Mucosa of descending colon (tissue), 3 donors: ENCODE measurements around the gene UGT1A10. TPM values are rescaled to one million over a fixed set of nuclear protein-coding genes. Genes with fewer than 3 reads are reported as not detected.
"Not testable (repeated sequence)": the region's sequence is repeated elsewhere in the genome, so short reads cannot be mapped to it uniquely, and the experiment has no call there.

Source experiments
- ATAC-seq: fragments of 200-7000 bp; cut with Tn5 transposase; one replicate; pipeline ENCODE4 v1.9.1; 2020; ENCODE audit warnings: mild to moderate bottlenecking, moderate library complexity
- DNase-seq, 3 donors: peaks; one replicate each; pipeline ENCODE4 v3.0.0-alpha.2; 2020
- H3K36me3 ChIP-seq: fragments of 200-600 bp; one replicate; pipeline ENCODE4 v1.8.0; 2021; ENCODE audit warnings: low read depth, mild to moderate bottlenecking
- H3K4me1 ChIP-seq: fragments of 200-600 bp; one replicate; pipeline ENCODE4 v1.8.0; 2021; ENCODE audit warnings: low read depth, mild to moderate bottlenecking
- H3K4me3 ChIP-seq: fragments of 200-600 bp; one replicate; pipeline ENCODE4 v1.8.0; 2021; ENCODE audit warnings: mild to moderate bottlenecking
- H3K9me3 ChIP-seq: fragments of 200-600 bp; one replicate; pipeline ENCODE4 v1.8.0; 2021; ENCODE audit warnings: mild to moderate bottlenecking
- intact Hi-C, 2 donors: fragments of 100-400 bp; cut with DNase I in 1 of 2; cut with micrococcal nuclease in 1 of 2; formaldehyde crosslinking; loops; one replicate each; pipeline versions ENCODE4 v1.11.0 to v1.11.1; 2022; cut with DNase I, micrococcal nuclease
- long read RNA-seq, 2 donors: library from polyadenylated mRNA; unstranded; transcript quantifications; one replicate each; pipeline ENCODE4 v2.0.0, GENCODE V29; 2019 to 2021
- total RNA-seq, 3 donors: library from RNA; stranded (reverse); fragmentation: NEBNext Ultra II Directional in 2 of 3; extraction: Animal tissue kit (Norgen Biotek cat#: 25700) in 2 of 3; gene quantifications; one replicate each; pipeline versions ENCODE4 v1.2.1 to v1.2.4, GENCODE V29; 2021 to 2023
- TF ChIP-seq, protein P1 (sequence below): fragments of 200-600 bp; IDR thresholded peaks from one replicate; pipeline ENCODE4 v1.8.0; 2022; ENCODE audit warnings: antibody characterized with exemption, mild to moderate bottlenecking
- donor health status: DM: no; HTN: no; CAD: no; lungs with moderate emphysema.
- donor health status: DM: no; HTN: no; CAD: no.
- donor health status: DM: no; HTN: yes; CAD: no.

UGT1A10 gene
- total RNA-seq, result 100 to 1,000 TPM in 1 of 3 donors, 10 to 100 TPM in 2; 42.0 to 116 (median 43.9) TPM
- long read RNA-seq, donor 1, partial matches to known transcripts, result 2 of 29 reads
- long read RNA-seq, donor 1, other reads (novel, unspliced or antisense), result 27 of 29 reads
- long read RNA-seq, donor 2, partial matches to known transcripts, result 0 of 2 reads
- long read RNA-seq, donor 2, other reads (novel, unspliced or antisense), result 1 of 2 reads

DNA sequence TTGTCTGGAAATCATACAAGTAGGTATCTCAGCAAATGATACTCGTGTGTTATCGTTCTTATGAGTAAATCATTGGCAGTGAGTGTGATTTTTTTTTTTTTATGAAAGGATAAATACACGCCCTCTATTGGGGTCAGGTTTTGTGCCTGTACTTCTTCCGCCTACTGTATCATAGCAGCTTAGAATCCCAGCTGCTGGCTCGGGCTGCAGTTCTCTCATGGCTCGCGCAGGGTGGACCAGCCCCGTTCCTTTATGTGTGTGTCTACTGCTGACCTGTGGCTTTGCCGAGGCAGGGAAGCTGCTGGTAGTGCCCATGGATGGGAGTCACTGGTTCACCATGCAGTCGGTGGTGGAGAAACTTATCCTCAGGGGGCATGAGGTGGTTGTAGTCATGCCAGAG is at the start of gene UGT1A10:
TSS of gene UGT1A10 (plus strand) at position 143 of the 400 bp plus-strand sequence. CDS start at position 218, 75 bp downstream.
- H3K9me3 ChIP-seq, H3K36me3 ChIP-seq, intact Hi-C loops, H3K4me3 ChIP-seq, H3K4me1 ChIP-seq: not testable (repeated sequence)
- peak; percentile 77 to 83 (median 78) for DNase-seq
- ATAC-seq, result peak; percentile 96

DNA sequence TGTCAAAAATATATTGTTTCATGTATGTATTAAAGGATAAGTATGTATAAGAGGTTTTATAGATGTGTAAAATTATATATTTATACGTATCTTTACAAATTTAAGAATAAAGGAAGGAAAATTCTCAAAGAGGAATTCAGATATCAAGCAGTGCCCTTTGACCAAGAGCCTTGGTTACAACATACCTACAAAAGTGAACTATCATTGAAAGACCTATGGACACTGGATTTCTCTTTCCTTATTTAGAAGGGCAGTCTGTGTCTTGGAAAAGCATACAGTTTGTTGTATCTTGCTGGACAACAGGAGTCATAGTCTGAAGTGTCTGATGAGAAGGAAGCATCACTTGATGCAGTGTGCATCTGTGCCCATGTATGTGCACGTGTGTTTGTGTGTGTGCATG is 47.8 kb upstream of the UGT1A10 start:
- H3K4me3 ChIP-seq, result no peak overlapping the region
- intact Hi-C loops, result no loop called here
- no peaks in the 10 kb centered on the region for H3K9me3 ChIP-seq
- no peaks in the 10 kb centered on the region for H3K36me3 ChIP-seq
- no peaks in the 10 kb centered on the region for H3K4me1 ChIP-seq
- ATAC-seq (peak; percentile 34), DNase-seq (no peak)
- TF ChIP-seq, protein P1, sequence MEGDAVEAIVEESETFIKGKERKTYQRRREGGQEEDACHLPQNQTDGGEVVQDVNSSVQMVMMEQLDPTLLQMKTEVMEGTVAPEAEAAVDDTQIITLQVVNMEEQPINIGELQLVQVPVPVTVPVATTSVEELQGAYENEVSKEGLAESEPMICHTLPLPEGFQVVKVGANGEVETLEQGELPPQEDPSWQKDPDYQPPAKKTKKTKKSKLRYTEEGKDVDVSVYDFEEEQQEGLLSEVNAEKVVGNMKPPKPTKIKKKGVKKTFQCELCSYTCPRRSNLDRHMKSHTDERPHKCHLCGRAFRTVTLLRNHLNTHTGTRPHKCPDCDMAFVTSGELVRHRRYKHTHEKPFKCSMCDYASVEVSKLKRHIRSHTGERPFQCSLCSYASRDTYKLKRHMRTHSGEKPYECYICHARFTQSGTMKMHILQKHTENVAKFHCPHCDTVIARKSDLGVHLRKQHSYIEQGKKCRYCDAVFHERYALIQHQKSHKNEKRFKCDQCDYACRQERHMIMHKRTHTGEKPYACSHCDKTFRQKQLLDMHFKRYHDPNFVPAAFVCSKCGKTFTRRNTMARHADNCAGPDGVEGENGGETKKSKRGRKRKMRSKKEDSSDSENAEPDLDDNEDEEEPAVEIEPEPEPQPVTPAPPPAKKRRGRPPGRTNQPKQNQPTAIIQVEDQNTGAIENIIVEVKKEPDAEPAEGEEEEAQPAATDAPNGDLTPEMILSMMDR, result no peak

DNA sequence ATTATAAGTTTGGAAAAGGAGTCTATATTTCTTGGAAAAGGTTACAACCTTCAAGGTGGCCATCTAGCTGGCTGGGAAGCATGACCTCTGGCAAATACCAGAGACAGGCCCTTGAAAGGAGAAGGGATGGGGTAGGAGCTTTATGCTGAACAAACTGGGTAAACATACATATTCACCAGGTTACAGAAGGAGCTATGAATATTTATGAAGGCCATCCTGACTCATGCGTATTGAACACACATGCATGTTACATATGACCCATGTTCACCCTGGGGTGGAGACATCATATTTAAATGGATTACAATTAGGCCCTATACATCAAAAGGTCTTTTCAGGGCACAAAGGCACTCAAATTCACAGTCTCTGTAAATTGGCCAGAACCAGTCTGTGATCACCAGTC is 43.5 kb upstream of the UGT1A10 start:
- ATAC-seq, H3K4me3 ChIP-seq, intact Hi-C loops, H3K4me1 ChIP-seq, DNase-seq, H3K36me3 ChIP-seq, H3K9me3 ChIP-seq: not testable (repeated sequence)

DNA sequence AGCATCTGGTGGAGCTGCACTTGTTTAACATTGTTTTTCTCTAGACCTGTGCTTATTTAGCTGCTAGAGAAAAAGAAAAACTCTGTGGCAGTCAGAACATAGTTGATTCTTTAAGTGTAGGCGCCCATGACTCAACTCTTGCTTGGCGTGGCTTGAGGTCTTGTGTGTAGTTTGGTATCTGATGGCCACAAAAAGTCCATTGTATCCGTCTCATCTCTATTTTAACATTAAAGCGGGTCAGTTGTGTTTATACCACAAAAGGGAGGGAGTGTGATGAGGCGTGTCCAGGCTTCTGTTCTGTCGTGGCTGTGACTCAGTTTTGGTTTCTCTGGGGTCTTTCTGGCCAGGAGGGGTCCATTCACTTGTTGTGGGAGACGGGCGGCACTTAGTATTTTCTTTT is 43.0 kb upstream of the UGT1A10 start:
- H3K9me3 ChIP-seq, result no peaks in the 10 kb centered on the region
- DNase-seq (no peak), ATAC-seq (no peak)
- TF ChIP-seq, protein P1, result no peak
- peaks cover 6% of the 10 kb centered on the region for H3K4me1 ChIP-seq
- no peaks in the 10 kb centered on the region for H3K36me3 ChIP-seq
- intact Hi-C loops, result no loop called here
- no peak overlapping the region for H3K4me3 ChIP-seq

DNA sequence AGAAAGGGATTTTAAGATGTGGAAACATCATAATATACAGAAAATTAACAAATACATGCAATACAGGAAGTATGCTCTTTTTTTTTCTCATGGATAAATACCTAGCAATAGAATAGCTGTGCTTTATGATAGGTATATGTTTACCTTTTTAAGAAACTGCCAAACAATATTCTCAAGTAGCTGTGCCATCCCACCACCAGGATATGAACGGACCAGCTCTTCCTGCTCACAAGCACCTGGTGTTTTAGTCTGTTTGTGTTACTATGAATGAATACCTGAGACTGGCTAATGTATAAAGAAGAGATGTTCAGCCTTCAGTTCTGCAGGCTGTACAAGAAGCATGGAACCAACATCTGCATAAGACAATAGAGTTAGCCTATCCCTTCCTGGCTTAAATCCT is 38.7 kb upstream of the UGT1A10 start:
- no peaks in the 10 kb centered on the region for H3K9me3 ChIP-seq
- TF ChIP-seq, protein P1, result no peak
- DNase-seq (no peak), ATAC-seq (peak; percentile 68)
- peaks cover 8% of the 10 kb centered on the region for H3K4me1 ChIP-seq
- no peaks in the 10 kb centered on the region for H3K36me3 ChIP-seq
- no peak overlapping the region for H3K4me3 ChIP-seq
- intact Hi-C loops, result no loop called here

DNA sequence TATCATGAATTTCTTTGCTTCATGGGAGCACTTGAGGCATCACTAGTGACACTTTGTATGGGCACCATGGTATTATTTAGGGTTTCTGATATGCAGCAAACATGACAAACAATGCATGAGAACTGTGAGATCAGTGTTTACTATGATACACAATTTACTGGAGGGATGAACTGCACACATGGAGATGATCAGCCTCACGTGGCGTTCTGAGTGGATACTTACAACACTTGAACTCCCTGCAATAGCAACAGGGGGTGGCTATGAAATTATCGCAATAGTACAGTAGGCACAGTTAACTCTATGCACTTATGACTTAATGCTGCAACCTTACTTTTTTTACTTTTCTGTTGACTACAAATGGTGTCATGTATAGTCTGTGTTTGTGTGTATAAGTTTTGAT is 37.3 kb upstream of the UGT1A10 start:
- Histone ChIP-seq H3K36me3 (no peaks in the 10 kb centered on the region), H3K4me1 (peaks cover 8% of the 10 kb centered on the region), H3K4me3 (no peak overlapping the region), H3K9me3 (no peaks in the 10 kb centered on the region)
- DNase-seq (no peak), ATAC-seq (no peak)
- TF ChIP-seq, protein P1, result no peak
- intact Hi-C loops, result no loop called here

DNA sequence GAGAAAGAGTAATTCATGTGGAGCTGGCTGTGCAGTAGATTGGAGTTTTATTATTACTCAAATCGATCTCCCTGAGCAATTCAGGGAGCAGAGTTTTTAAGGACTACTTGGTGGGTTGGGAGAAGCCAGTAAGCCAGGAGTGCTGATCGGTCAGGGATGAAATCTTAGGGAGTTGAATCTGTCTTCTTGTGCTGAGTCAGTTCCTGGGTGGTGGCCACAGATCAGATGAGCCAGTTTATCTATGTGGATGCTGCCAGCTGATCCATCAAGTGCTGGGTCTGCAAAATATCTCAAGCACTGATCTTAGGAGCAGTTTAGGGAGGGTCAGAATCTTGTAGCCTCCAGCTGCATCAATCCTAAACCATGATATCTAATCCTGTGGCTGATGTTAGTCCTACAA is 35.9 kb upstream of the UGT1A10 start:
- no peak overlapping the region for H3K4me3 ChIP-seq
- intact Hi-C loops, result no loop called here
- ATAC-seq (no peak), DNase-seq (no peak)
- TF ChIP-seq, protein P1, result no peak
- H3K36me3 ChIP-seq, result no peaks in the 10 kb centered on the region
- H3K4me1 ChIP-seq, result peaks cover 8% of the 10 kb centered on the region
- no peaks in the 10 kb centered on the region for H3K9me3 ChIP-seq
